RCC 7860 (cell line): ENCODE measurements around the gene TNFRSF8.
"Not testable (repeated sequence)": the region's sequence is repeated elsewhere in the genome, so short reads cannot be mapped to it uniquely, and the experiment has no call there.

Experiments used
- DNase-seq: peaks from one replicate; pipeline ENCODE4 v3.0.0-alpha.2; 2015; ENCODE audit warnings: low spot score
- FAIRE-seq: peaks from 2 replicates; lab custom pipeline; 2012; peaks lifted over from hg19 to GRCh38; lab: Jason Lieb, UNC

The TNFRSF8 gene

DNA sequence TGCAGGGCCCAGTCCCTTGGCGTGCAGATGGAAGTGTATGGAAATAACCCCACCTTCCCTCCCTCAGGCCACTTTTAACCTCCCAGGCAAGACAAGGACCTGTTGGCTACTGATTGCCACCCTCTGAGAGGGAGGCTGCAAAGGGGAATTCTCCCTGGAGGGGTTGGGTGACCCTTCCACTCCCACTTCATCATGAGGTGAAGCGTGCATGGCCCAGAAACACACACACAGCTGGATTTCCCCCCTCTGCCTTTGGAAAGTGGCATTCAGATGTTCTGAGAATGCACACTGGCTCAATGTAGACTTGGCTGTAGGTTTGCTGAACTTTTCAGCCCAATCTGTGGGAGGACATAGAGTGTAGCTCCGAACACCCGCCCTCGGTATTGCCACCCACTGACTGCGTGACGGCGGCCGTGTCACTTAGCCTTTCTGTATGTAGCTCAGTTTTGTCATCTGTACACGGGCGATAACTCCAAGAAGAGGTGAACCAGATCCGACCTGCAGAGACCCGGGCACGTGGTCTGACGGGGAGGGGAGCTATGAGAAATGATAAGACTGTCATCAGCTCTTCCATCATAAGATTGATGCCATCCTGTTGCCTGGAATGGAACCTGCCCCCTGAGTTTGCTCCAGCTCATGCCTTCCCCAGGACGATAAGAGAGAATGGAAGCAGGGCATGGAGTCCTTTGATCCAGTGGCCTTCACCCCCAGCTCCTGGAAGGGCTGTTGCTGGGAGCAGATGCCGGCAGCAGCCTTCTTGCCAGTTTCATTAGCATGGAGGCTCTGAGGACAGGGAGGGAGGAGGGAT, 24.5 kb upstream of the TNFRSF8 start:
- no peak for DNase-seq
- FAIRE-seq = no peak

- no peak for DNase-seq
- FAIRE-seq = no peak
These were observed 24.0 kb upstream of the TNFRSF8 start for GRCh38 chr1:12039164-12039525.

GRCh38 chr1:12039824-12040456, 23.2 kb upstream of the TNFRSF8 start:
- not testable (repeated sequence) for FAIRE-seq

GRCh38 chr1:12040457-12041051, 22.5 kb upstream of the TNFRSF8 start:
- DNase-seq = peak; percentile 83
- peak; percentile 94 for FAIRE-seq

More at GRCh38 chr1:12039824-12040456, 23.2 kb upstream of the TNFRSF8 start:
- not testable (repeated sequence) for DNase-seq

DNA sequence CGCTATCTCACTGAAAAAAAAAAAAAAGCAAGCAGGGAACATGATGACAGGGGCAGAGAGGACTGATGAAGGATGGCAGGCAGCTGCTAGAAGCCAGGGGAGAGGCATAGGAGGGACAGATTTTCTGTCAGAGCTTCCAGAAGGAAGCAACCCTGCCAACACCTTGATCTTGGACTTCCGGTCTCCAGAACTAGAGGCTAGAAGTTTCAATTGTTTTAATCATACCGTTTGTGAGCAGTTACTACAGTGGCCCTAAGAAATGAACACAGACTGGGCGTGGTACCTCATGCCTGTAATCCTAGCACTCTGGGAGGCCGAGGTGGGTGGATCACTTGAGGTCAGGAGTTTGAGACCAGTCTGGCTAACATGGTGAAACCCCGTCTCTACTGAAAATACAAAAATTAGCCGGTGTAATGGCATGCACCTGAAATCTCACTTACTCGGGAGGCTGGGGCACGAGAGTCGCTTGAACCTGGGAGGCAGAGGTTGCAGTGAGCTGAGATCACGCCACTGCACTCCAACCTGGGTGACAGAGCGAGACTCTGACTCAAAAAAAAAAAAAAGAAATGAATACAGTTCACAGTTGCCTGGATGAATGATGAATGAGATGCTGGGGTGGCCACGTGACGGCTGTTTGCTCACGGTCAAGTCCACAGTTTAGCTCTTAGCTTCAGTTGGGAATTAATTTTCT, 18.8 kb upstream of the TNFRSF8 start:
- peak; percentile 25 for DNase-seq
- FAIRE-seq = not testable (repeated sequence)

DNA sequence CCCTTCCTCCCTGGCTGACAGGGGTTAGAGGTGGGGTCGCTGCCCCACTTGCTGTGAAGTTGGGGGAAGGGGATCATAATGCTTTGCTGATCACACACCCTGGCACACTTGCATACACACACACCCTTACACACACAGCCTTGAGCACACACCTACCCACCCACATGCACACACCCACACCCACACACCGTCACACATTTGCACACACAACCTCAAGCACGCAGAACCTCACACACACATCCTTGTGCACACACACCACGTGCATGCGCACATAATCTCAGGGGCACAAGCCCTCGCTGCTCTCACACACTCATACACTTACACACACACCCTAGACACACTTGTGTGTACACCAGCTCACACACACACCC, 16.4 kb upstream of the TNFRSF8 start:
- FAIRE-seq (no peak), DNase-seq (no peak)

GRCh38 chr1:12047120-12047876, 15.8 kb upstream of the TNFRSF8 start:
- no peak for FAIRE-seq
- no peak for DNase-seq

DNA sequence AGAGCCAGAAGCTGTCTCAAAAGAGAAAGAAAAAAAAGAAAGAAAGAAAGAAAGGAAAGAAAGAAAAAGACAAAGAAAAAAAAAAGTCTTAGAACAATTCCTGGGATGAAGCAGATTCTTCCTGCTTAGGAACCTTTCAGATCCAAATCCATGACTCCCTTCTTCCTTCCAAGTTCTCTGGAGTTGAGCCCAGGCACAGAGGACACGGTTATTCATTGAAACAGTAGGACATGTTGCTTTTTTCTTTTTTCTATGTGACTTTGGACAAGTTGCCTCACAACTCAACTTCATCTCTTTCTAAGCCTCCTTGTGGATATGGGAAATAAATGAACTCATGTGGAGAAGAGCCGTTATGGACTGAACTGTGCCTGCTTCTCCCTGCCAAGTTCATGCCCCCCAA, 14.7 kb upstream of the TNFRSF8 start:
- FAIRE-seq = no peak

GRCh38 chr1:12049616-12050015, 13.5 kb upstream of the TNFRSF8 start:
- no peak for FAIRE-seq

More for the DNA sequence above, 14.7 kb upstream of the TNFRSF8 start:
- no peak for DNase-seq

DNA sequence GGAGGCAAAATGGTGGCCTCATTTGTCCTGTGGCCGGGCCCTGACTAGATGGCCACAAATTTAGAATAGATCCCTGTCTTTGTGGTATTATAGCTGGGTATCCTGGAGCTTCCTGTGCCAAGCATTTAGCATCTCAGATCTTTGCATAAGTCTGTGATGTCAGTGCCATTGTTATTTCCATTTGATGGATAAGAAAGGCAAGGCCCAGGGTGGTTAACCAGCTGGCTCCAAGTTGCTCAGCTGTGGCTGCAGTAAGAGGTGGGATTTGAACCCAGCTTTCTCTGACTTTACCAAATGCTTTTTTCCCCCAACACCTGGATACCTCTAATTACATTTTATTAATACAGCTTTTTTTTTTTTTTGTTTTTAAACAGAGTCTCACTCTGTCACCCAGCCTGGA, 11.7 kb upstream of the TNFRSF8 start:
- DNase-seq = no peak
- no peak for FAIRE-seq

More at GRCh38 chr1:12049616-12050015, 13.5 kb upstream of the TNFRSF8 start:
- DNase-seq = no peak

- DNase-seq (peak; percentile 75), FAIRE-seq (peak; percentile 83)
These were observed 11.0 kb upstream of the TNFRSF8 start for GRCh38 chr1:12052008-12052573.

DNA sequence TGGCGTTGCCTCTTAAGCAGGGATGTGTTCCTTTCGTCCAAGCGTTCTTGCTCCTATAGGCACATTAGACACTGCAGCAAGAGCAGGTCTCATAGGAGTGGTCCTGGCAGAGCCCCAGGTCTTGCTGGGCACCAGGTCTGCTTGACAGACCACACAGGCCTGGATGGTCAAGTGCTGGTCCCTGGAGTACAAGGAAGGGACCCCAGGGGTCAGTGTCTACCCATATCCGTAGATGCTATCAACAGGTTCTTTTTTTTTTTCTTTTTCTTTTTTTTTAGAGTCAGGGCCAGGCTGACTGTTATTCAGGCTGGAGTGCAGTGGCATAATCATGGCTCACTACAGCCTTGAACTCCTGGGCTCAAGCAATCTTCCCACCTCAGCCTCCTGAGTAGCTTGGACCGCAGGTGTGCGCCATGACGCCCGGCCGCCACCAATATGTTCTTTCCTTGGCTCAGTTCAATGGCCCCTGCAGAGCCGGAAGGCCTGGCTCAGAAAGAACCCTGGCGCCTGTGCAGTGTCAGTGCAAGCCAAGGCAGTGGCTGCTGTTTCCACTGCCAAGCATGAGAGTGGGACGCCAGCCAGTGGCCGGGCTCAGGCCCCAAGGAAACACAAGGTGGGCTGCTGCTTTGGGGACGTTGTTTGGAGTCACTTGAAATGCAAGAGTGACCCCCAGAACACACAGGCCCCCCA, 10.0 kb upstream of the TNFRSF8 start:
- FAIRE-seq (no peak), DNase-seq (no peak)

GRCh38 chr1:12053752-12054548, 9.2 kb upstream of the TNFRSF8 start:
- FAIRE-seq (no peak), DNase-seq (no peak)

DNA sequence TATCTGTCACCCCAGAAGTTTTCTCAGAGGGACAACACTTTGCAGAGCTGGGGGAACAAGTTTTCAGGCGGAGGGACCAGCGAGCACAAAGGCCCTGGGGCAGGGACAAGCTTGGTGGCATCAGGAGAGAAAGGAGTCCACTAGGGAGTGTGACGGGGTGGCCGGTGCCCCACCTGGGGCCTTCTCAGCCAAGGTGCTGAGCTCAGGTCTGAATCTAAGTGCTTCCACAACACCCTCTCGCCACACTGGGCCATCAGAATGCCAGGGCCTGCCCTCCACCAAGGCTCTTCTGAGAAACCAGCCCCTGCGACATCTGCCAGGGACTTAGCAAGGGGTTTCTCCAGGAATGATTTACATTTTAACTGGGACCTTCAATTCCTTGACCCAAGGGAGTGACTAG, 7.8 kb upstream of the TNFRSF8 start:
- DNase-seq (no peak), FAIRE-seq (no peak)

DNA sequence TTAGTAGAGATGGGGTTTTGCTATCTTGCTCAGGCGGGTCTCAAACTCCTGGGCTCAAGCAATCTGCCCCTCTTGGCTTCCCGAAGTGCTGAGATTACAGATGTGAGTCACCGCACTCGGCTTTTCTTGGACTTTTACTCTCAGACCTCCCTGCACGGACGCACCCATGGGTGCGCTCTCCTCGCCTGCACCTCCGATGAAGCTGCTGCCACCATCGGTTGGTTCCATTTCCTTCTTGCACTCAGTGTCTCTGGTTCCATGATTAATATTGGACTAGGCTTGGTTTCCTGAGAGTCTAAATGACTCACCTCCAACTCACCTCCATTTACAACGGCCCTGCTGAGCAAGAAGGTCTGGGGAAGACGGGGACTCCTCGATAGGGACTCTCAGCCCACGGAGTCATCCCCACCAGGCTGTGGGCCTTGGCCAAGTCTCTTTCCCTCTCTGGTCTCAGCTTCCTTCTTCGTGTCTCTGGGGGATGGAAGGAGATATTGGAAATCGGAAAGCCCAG, 6.7 kb upstream of the TNFRSF8 start:
- peak; percentile 58 for DNase-seq
- no peak for FAIRE-seq

DNA sequence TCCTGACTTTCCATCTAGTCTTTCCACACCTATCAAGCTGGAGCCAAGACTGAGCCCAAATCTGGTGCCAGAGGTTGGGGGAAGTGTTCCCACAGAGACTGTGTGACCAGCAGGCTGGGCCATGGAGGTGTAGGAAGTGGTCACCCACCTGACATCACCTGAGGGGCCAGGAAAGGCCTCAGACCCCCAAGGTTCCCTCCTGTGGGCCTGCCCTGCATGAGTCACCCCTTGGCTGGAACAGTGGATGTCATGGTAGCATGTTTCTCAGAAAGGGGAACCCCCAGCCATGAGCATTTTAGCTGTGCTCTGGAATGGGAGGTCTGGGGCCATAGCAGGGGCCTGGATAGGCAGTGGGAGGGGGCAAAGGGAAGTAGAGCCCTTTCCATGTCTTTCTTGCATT, 5.7 kb upstream of the TNFRSF8 start:
- peak; percentile 26 for DNase-seq

DNA sequence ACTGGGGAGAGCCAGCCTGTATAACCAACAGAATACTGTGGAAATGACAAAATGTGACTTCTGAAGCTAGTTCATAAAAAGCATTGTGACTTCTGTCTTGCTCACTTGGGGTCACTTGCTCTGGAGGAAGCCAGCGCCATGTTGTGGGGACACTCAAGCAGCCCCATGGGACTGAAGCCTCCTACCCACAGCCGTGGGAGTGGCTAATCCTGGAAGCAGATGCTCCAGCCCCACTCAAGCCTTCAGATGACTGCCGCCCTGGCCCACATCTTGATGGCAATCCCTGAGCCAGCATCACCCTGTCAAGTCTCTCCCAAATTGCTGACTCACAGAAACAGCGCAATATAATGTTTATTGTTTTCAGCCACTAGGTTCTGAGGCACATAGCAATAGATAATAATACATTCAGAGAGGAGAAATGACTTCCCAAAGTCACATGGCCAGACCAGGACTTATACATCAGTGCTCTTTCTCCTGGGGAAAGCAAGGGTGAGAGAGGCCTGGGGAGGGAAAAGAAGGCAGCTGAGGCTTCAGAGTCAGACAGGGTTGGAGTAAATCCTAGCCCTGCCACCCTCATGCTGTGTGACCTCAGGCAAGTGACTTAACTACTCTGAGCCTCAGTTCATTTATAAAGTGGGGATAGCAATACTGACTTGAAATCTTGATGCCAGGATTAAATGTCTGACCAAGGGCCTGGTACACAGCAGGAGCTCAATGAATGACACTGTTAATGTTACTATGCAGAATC, 5.0 kb upstream of the TNFRSF8 start:
- DNase-seq = no peak
- no peak for FAIRE-seq

More for the DNA sequence above, 5.7 kb upstream of the TNFRSF8 start:
- FAIRE-seq = no peak

DNA sequence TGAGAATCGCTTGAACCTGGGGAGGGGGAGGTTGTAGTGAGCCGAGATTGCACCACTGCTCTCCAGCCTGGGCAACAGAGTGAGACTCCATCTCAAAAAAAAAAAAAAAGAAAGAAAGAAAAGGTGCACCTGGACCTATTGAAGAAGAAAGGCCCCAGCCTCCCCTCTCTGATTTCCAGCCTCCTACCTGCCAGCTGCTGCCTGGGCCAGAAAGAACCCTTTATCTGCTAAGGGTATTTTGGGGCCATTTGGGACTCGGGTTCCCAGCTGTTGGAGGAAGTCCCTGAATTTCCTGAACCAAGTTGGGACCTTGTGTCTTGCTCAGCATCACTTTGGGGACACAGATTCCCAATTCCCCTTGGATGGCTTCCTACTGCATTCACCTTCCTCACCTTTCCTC, 3.9 kb upstream of the TNFRSF8 start:
- no peak for DNase-seq
- no peak for FAIRE-seq
